ENCODE data around the gene EYS. TPM values are rescaled to one million over a fixed set of nuclear protein-coding genes. Genes with fewer than 3 reads are reported as not detected.

Gene EYS
- total and polyA plus RNA-seq, 2 donors from 2014 or later, result not detected

- Histone ChIP-seq H3K27ac (ENCODE audit: low read depth in 2 of 2, low read length in 2 of 2) (no peak overlapping the region), H3K4me1 (ENCODE audit: control insufficient read depth in 2 of 3, insufficient read depth in 2 of 3, low read depth in 1 of 3, low read length in 3 of 3) (no peaks in the 10 kb centered on the region), H3K27me3 (ENCODE audit: control insufficient read depth, insufficient read depth, low read length) (no peaks in the 10 kb centered on the region), H3K4me3 (ENCODE audit: low read length in 3 of 3) (no peak overlapping the region), H3K36me3 (ENCODE audit: control insufficient read depth in 2 of 3, insufficient read depth in 3 of 3, low read length in 3 of 3) (no peaks in the 10 kb centered on the region), H3K9ac (ENCODE audit: low read length in 3 of 3) (no peak overlapping the region), H3K9me3 (ENCODE audit: control insufficient read depth in 2 of 3, insufficient read depth in 1 of 3, low read length in 3 of 3) (peaks cover 0 to 6% (median 0%) of the 10 kb centered on the region in 3 donors)
- no peak for TF ChIP-seq CTCF (IDR thresholded peaks at IDR 0.05; ENCODE audit: borderline replicate concordance, extremely low read depth, insufficient read depth)
- FAIRE-seq (no peak), DNase-seq (no peak)
- intact Hi-C loops (cut with DNase I), result no loop called here
Measured at GRCh38 chr6:64439274-64439673, 1267.8 kb downstream of the EYS start.

GRCh38 chr6:64437996-64438395 is 1269.0 kb downstream of the EYS start:
- TF ChIP-seq CTCF (IDR thresholded peaks at IDR 0.05; ENCODE audit: borderline replicate concordance, extremely low read depth, insufficient read depth), result no peak
- FAIRE-seq (no peak), DNase-seq (no peak)

GRCh38 chr6:64429926-64430325 is 1277.1 kb downstream of the EYS start:
- no peak for TF ChIP-seq CTCF (IDR thresholded peaks at IDR 0.05; ENCODE audit: borderline replicate concordance, extremely low read depth, insufficient read depth)
- no peak overlapping the region for H3K9ac ChIP-seq (ENCODE audit: low read length in 3 of 3)
- H3K27ac ChIP-seq (ENCODE audit: low read depth in 2 of 2, low read length in 2 of 2), result no peak overlapping the region
- intact Hi-C loops (cut with DNase I), result no loop called here
- H3K9me3 ChIP-seq (ENCODE audit: control insufficient read depth in 2 of 3, insufficient read depth in 1 of 3, low read length in 3 of 3), result no peaks in the 10 kb centered on the region
- no peaks in the 10 kb centered on the region for H3K27me3 ChIP-seq (ENCODE audit: control insufficient read depth, insufficient read depth, low read length)
- DNase-seq, result no peak
- no peaks in the 10 kb centered on the region for H3K4me1 ChIP-seq (ENCODE audit: control insufficient read depth in 2 of 3, insufficient read depth in 2 of 3, low read depth in 1 of 3, low read length in 3 of 3)
- no peak for FAIRE-seq
- H3K36me3 ChIP-seq (ENCODE audit: control insufficient read depth in 2 of 3, insufficient read depth in 3 of 3, low read length in 3 of 3), result no peaks in the 10 kb centered on the region
- H3K4me3 ChIP-seq (ENCODE audit: low read length in 3 of 3), result no peak overlapping the region

More at GRCh38 chr6:64437996-64438395, 1269.0 kb downstream of the EYS start:
- Histone ChIP-seq H3K9me3 (ENCODE audit: control insufficient read depth in 2 of 3, insufficient read depth in 1 of 3, low read length in 3 of 3) (peaks cover 0 to 6% (median 0%) of the 10 kb centered on the region in 3 donors), H3K27ac (ENCODE audit: low read depth in 2 of 2, low read length in 2 of 2) (no peak overlapping the region), H3K4me1 (ENCODE audit: control insufficient read depth in 2 of 3, insufficient read depth in 2 of 3, low read depth in 1 of 3, low read length in 3 of 3) (no peaks in the 10 kb centered on the region), H3K27me3 (ENCODE audit: control insufficient read depth, insufficient read depth, low read length) (no peaks in the 10 kb centered on the region), H3K9ac (ENCODE audit: low read length in 3 of 3) (no peak overlapping the region), H3K36me3 (ENCODE audit: control insufficient read depth in 2 of 3, insufficient read depth in 3 of 3, low read length in 3 of 3) (no peaks in the 10 kb centered on the region), H3K4me3 (ENCODE audit: low read length in 3 of 3) (no peak overlapping the region)
- intact Hi-C loops (cut with DNase I), result no loop called here

GRCh38 chr6:64428186-64428585 is 1278.8 kb downstream of the EYS start:
- H3K27ac ChIP-seq (ENCODE audit: low read depth in 2 of 2, low read length in 2 of 2), result no peak overlapping the region
- DNase-seq, result no peak
- H3K4me1 ChIP-seq (ENCODE audit: control insufficient read depth in 2 of 3, insufficient read depth in 2 of 3, low read depth in 1 of 3, low read length in 3 of 3), result no peaks in the 10 kb centered on the region
- H3K9ac ChIP-seq (ENCODE audit: low read length in 3 of 3), result no peak overlapping the region
- no peaks in the 10 kb centered on the region for H3K27me3 ChIP-seq (ENCODE audit: control insufficient read depth, insufficient read depth, low read length)
- no peak for FAIRE-seq
- H3K9me3 ChIP-seq (ENCODE audit: control insufficient read depth in 2 of 3, insufficient read depth in 1 of 3, low read length in 3 of 3), result no peaks in the 10 kb centered on the region
- intact Hi-C loops (cut with DNase I), result no loop called here
- H3K36me3 ChIP-seq (ENCODE audit: control insufficient read depth in 2 of 3, insufficient read depth in 3 of 3, low read length in 3 of 3), result no peaks in the 10 kb centered on the region
- TF ChIP-seq CTCF (IDR thresholded peaks at IDR 0.05; ENCODE audit: borderline replicate concordance, extremely low read depth, insufficient read depth), result no peak
- H3K4me3 ChIP-seq (ENCODE audit: low read length in 3 of 3), result no peak overlapping the region

Data from kidney (tissue), 14 donors.